ENCODE measurements around the gene AQP3.

Gene AQP3

DNA sequence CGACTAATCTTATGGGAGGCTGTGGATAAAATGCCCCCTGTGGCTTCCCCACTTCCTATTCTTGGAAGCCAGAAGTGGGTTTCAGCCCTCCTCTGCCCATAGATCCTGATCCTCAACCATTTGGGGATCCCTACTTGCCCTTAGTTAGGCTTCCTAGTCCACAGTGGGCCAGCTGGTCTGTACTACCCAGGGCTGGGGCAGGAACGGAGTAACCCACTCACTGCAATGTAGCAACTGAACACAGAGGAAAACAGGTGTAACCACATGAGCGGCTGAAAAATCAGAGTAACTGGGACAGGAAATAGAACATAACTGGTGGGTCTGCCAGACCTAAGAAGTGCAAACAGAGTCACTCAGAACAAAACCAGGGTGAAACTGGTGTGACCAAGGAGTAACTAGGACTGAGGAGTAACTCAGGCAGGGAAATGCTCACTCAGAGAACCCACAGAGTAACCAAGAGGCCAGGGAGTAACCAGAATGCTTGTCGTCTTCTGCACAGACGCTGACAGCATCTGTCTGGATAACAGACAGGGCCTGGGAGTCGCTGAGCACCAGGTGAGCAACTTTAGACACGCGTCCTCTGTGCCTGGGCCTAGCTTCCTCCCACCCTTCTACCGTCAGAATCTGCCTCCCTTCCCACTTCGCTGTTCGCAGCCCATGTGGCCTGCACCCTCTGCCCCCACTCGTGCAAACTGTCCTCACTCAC lies 1.0 kb downstream of the AQP3 start:
- Histone ChIP-seq H3K27me3 (ENCODE audit: control insufficient read depth, insufficient read depth, low read length) (peaks cover 33% of the 10 kb centered on the region), H3K4me3 (ENCODE audit: low read depth, low read length) (peak overlapping the region; percentile 64), H3K9me3 (ENCODE audit: control insufficient read depth, insufficient read depth, low read length) (no peaks in the 10 kb centered on the region), H3K4me1 (ENCODE audit: control insufficient read depth, insufficient read depth, low read length) (peaks cover 3% of the 10 kb centered on the region), H3K36me3 (ENCODE audit: control insufficient read depth, insufficient read depth, low read length) (no peaks in the 10 kb centered on the region), H3K9ac (ENCODE audit: low read depth, low read length) (no peak overlapping the region)

DNA sequence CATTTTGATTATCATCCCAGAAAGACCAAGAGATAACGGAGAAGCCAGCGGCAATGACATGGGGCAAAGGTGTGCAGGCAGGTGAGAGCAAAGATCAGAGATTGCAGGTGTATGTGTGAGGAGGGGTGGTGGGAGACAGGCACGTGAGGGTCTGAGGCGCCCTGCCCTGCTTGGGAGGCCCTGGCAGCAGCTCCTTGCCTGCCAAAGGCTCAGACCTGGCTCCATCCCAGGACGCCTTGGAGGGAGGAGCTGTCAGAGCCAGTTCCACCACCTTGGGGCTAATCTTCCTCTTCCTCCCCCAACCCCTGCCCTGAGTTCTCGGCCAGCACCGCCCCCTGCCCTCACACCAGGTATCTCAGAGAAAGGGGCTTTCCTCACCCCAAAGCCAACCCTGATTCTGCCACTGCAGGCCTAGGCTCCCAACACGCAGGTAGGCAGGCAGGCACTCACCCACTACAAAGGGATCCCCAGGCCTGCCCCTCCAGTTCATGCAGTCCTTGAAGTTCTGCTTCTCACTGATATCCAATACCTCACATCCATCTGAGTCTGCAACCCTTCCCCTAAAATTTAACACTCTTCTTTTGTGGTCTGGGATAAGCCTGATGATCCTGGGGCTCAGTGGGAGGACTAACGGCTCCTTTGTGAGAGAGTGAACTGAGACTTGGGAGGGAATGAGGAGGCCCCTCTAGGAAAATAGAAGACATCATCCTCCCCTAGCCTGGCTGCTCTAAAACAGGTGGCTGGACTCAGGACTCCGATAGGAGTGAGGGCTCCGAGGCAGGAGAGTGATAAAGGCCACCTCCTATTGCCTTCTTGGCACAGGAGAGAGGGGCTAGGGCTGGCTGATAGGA lies 1.8 kb downstream of the AQP3 start:
- H3K4me3 ChIP-seq (ENCODE audit: low read depth, low read length), result no peak overlapping the region
- peaks cover 3% of the 10 kb centered on the region for H3K4me1 ChIP-seq (ENCODE audit: control insufficient read depth, insufficient read depth, low read length)

DNA sequence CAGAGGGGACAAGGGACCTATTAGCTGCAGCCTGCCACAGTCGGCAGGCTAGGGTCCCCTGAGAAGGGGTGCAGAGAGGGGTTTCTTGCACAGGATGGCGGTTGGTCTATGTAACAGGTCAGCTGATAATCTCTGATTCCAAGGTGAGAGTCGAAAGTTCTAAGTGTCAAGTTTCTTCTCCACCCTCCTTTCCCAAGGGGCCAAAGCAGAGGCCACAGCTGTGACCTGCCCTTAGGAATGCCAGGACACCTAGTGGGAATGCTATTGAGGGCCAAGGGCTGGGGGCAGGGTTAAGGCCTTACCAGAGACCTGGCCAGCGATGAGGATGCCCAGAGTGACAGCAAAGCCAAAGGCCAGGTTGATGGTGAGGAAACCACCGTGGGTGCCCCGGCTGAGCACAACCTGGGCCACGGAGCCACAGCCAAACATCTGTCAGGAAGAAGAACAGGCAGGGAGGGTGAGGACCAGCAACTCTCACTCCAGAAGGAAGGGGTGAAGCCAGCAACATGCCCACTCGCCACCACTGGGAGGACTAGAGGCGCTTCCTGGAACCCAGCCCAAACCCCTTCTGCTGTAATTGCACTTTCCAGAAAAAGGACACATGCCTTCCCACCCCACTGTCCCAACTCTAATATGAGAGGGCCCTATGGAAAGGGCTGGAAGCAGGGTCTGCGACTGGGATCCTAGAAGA lies 3.8 kb downstream of the AQP3 start:
- Histone ChIP-seq H3K36me3 (ENCODE audit: control insufficient read depth, insufficient read depth, low read length) (no peaks in the 10 kb centered on the region), H3K4me1 (ENCODE audit: control insufficient read depth, insufficient read depth, low read length) (peaks cover 3% of the 10 kb centered on the region), H3K9ac (ENCODE audit: low read depth, low read length) (no peak overlapping the region)

More for the DNA sequence above, 1.8 kb downstream of the AQP3 start:
- Histone ChIP-seq H3K36me3 (ENCODE audit: control insufficient read depth, insufficient read depth, low read length) (no peaks in the 10 kb centered on the region), H3K27me3 (ENCODE audit: control insufficient read depth, insufficient read depth, low read length) (peaks cover 33% of the 10 kb centered on the region), H3K9me3 (ENCODE audit: control insufficient read depth, insufficient read depth, low read length) (no peaks in the 10 kb centered on the region), H3K9ac (ENCODE audit: low read depth, low read length) (no peak overlapping the region)

DNA sequence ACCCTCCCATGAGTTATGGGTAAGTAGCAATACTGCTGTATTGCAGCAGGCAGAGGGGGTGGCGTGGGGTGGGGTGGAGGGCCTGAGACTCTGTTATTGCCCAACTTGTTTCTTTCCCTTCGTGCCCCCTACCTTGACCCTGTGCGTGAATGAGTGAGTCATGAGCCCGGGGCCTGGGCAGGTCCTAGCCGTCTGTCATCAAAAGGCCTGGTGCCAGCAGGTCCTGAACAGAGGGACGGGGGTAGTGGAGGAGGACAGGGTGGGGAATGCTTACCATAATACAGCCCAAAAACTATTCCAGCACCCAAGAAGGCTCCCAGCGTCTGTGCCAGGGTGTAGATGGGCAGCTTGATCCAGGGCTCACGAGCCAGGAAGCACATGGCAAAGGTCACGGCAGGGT lies 4.3 kb downstream of the AQP3 start:
- H3K4me1 ChIP-seq (ENCODE audit: control insufficient read depth, insufficient read depth, low read length), result peaks cover 2% of the 10 kb centered on the region
- H3K36me3 ChIP-seq (ENCODE audit: control insufficient read depth, insufficient read depth, low read length), result no peaks in the 10 kb centered on the region
- H3K4me3 ChIP-seq (ENCODE audit: low read depth, low read length), result no peak overlapping the region
- no peaks in the 10 kb centered on the region for H3K9me3 ChIP-seq (ENCODE audit: control insufficient read depth, insufficient read depth, low read length)
- H3K27me3 ChIP-seq (ENCODE audit: control insufficient read depth, insufficient read depth, low read length), result peaks cover 22% of the 10 kb centered on the region
- H3K9ac ChIP-seq (ENCODE audit: low read depth, low read length), result no peak overlapping the region

More for the DNA sequence above, 3.8 kb downstream of the AQP3 start:
- Histone ChIP-seq H3K9me3 (ENCODE audit: control insufficient read depth, insufficient read depth, low read length) (no peaks in the 10 kb centered on the region), H3K27me3 (ENCODE audit: control insufficient read depth, insufficient read depth, low read length) (peaks cover 28% of the 10 kb centered on the region), H3K4me3 (ENCODE audit: low read depth, low read length) (no peak overlapping the region)

DNA sequence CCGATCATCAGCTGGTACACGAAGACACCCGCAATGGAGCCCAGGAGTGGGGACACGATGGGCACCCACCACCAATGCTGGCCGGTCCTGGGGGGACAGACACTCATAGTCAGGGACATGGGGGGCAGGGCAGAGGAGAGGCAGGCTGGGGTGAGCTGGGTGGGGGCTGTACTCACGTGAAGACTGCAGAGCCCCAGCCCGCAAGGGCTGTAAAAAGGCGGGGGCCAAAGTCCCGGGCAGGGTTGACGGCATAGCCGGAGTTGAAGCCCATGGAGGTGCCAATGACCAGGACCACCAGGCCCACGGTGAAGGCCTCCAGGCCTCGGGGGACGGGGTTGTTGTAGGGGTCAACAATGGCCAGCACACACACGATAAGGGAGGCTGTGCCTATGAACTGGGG lies 5.3 kb downstream of the AQP3 start:
- Histone ChIP-seq H3K36me3 (ENCODE audit: control insufficient read depth, insufficient read depth, low read length) (no peaks in the 10 kb centered on the region), H3K4me1 (ENCODE audit: control insufficient read depth, insufficient read depth, low read length) (no peaks in the 10 kb centered on the region), H3K9me3 (ENCODE audit: control insufficient read depth, insufficient read depth, low read length) (no peaks in the 10 kb centered on the region), H3K27me3 (ENCODE audit: control insufficient read depth, insufficient read depth, low read length) (peaks cover 16% of the 10 kb centered on the region), H3K9ac (ENCODE audit: low read depth, low read length) (no peak overlapping the region), H3K4me3 (ENCODE audit: low read depth, low read length) (no peak overlapping the region)

DNA sequence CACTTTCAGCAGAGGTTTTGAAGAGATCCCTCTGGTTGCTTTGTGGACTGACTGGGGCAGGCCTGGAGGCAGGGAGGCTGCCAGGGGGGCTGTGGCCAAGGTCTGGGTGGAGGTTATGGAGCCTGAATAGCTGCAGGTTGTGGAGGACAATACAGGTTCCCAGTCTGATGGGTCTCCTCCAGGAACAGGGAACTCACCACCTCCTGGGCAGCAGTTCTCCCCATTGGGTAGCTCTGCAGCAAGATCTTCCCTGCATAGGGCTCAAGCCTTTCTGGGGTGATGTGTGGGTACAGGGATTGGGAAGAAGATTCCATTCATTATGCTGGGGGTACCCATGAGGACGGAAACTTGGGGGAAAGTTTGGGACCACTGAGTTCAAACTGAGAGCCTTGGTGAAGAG lies 6.8 kb downstream of the AQP3 start:
- Histone ChIP-seq H3K36me3 (ENCODE audit: control insufficient read depth, insufficient read depth, low read length) (no peaks in the 10 kb centered on the region), H3K27me3 (ENCODE audit: control insufficient read depth, insufficient read depth, low read length) (peaks cover 3% of the 10 kb centered on the region), H3K9me3 (ENCODE audit: control insufficient read depth, insufficient read depth, low read length) (no peaks in the 10 kb centered on the region), H3K4me1 (ENCODE audit: control insufficient read depth, insufficient read depth, low read length) (no peaks in the 10 kb centered on the region), H3K4me3 (ENCODE audit: low read depth, low read length) (no peak overlapping the region), H3K9ac (ENCODE audit: low read depth, low read length) (no peak overlapping the region)

DNA sequence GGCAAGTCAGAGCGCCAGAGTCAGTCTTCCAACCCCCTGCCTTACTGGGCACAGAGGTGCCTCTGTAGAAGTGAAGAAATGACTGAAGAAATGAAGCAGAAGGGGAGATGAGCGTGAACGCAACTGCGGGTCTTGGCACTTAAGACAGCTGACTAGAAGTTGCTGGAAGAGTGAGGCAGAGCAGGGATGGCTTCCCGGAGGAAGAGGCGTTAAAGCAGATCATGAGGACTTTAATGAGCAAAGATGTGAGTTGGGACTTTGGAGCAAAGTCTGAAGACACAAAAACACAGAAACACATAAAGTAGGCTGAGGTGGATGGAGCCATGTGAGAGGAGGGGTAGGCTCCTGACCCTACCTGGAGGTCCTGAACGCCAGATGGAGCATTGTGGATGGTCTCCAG lies 7.2 kb downstream of the AQP3 start:
- Histone ChIP-seq H3K27me3 (ENCODE audit: control insufficient read depth, insufficient read depth, low read length) (peaks cover 2% of the 10 kb centered on the region), H3K4me3 (ENCODE audit: low read depth, low read length) (no peak overlapping the region), H3K36me3 (ENCODE audit: control insufficient read depth, insufficient read depth, low read length) (no peaks in the 10 kb centered on the region), H3K9me3 (ENCODE audit: control insufficient read depth, insufficient read depth, low read length) (no peaks in the 10 kb centered on the region), H3K9ac (ENCODE audit: low read depth, low read length) (no peak overlapping the region), H3K4me1 (ENCODE audit: control insufficient read depth, insufficient read depth, low read length) (no peaks in the 10 kb centered on the region)

DNA sequence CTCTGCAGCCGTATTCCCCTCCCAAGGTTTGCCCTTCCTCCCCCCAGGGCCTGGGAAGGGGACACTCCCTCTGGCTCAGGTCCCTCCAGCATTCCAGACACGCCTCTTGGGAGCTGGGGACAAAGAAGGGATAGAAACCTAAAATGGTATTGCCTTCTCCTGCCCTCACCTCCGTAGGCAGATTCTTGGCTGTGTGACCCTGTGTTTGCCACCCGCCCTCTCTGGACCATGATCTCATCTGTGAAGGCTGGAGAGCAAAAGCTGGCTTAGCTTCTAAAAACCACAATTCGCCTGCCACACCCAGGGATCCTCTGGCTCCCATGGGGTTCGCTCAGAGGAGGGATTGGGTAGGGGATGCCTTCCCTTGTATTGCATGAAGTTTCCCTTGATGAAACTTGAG lies 7.7 kb downstream of the AQP3 start:
- Histone ChIP-seq H3K9me3 (ENCODE audit: control insufficient read depth, insufficient read depth, low read length) (no peaks in the 10 kb centered on the region), H3K27me3 (ENCODE audit: control insufficient read depth, insufficient read depth, low read length) (no peaks in the 10 kb centered on the region), H3K4me3 (ENCODE audit: low read depth, low read length) (no peak overlapping the region), H3K36me3 (ENCODE audit: control insufficient read depth, insufficient read depth, low read length) (no peaks in the 10 kb centered on the region), H3K4me1 (ENCODE audit: control insufficient read depth, insufficient read depth, low read length) (no peaks in the 10 kb centered on the region), H3K9ac (ENCODE audit: low read depth, low read length) (no peak overlapping the region)

DNA sequence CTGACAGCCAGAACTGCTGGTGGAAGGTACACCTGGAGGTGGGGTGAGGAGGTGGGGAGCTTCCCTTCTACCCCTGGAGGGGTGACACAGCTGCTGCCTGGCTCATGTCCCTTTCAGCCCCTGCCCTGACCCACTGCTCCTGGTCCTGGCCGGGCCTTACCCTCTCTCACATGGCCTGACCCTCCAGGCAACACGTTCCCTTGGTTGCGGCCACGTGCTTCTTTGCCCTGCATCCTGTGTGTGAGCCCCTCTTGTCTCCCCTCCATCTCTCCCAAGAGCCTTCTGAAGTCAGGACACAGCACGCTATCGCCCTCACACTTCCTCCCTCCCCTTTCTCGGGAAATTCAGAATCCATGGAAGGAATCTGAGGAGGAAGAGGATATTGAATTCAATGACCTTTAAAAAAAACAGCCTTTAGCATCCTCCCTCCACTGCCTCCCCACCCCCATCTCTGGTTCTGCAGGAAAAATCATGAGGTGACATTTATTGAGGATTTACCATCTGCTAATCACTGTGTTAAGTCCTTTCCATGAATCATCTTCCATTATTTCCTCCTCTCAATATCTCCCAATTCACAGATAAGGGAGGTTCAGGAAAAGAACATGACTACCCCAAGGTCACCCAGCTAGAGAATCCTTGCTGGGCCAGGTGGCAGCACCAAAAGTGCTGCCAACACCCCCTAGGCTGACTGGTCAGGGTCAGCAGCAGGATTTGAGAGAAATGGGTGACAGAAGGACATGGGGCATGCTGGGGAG lies 8.3 kb downstream of the AQP3 start:
- no peaks in the 10 kb centered on the region for H3K9me3 ChIP-seq (ENCODE audit: control insufficient read depth, insufficient read depth, low read length)
- H3K36me3 ChIP-seq (ENCODE audit: control insufficient read depth, insufficient read depth, low read length), result no peaks in the 10 kb centered on the region
- H3K4me1 ChIP-seq (ENCODE audit: control insufficient read depth, insufficient read depth, low read length), result no peaks in the 10 kb centered on the region
- no peaks in the 10 kb centered on the region for H3K27me3 ChIP-seq (ENCODE audit: control insufficient read depth, insufficient read depth, low read length)
- H3K9ac ChIP-seq (ENCODE audit: low read depth, low read length), result no peak overlapping the region
- H3K4me3 ChIP-seq (ENCODE audit: low read depth, low read length), result no peak overlapping the region

DNA sequence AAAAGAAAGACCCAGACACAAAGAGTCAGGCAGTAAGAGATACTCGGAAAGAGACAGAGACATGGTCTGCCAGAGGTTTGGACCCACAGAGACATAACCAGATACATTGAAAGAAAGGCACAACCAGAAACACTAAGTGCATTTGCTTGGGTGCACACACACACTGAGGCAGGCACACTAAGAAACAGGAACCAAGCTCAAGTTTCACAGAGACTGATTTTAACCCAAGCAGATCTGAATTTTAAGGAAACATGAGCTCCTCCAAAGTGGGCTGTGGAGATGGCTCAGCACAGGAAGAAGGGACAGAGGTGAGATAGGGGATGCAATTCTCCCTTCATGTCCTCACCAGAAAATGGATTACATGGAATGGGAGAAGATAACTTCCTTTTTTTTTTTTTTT lies 9.5 kb downstream of the AQP3 start:
- no peaks in the 10 kb centered on the region for H3K4me1 ChIP-seq (ENCODE audit: control insufficient read depth, insufficient read depth, low read length)

DNA sequence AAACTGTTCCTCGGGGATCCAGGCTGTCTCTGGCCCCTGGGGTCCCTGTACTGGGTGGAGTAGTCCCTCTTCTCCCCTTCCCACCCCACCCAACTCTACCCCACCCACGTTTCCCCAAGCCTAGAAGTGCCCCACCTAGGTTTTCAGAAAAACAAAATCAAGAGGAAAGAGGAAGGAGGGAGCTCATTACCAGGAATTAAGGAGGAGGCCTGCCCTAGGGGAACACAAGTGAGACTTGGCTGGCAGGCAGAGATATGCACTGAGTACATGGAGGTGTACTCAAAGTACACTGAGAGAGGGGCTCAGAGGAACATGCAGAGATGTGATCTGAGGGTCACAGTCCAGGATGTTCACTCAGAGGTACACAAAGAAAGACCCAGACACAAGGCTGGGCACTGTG lies 10.2 kb downstream of the AQP3 start:
- Histone ChIP-seq H3K36me3 (ENCODE audit: control insufficient read depth, insufficient read depth, low read length) (no peaks in the 10 kb centered on the region), H3K27me3 (ENCODE audit: control insufficient read depth, insufficient read depth, low read length) (no peaks in the 10 kb centered on the region), H3K4me3 (ENCODE audit: low read depth, low read length) (no peak overlapping the region), H3K9me3 (ENCODE audit: control insufficient read depth, insufficient read depth, low read length) (no peaks in the 10 kb centered on the region), H3K4me1 (ENCODE audit: control insufficient read depth, insufficient read depth, low read length) (no peaks in the 10 kb centered on the region), H3K9ac (ENCODE audit: low read depth, low read length) (no peak overlapping the region)

More for the DNA sequence above, 9.5 kb downstream of the AQP3 start:
- Histone ChIP-seq H3K27me3 (ENCODE audit: control insufficient read depth, insufficient read depth, low read length) (no peaks in the 10 kb centered on the region), H3K9ac (ENCODE audit: low read depth, low read length) (no peak overlapping the region), H3K4me3 (ENCODE audit: low read depth, low read length) (no peak overlapping the region), H3K36me3 (ENCODE audit: control insufficient read depth, insufficient read depth, low read length) (no peaks in the 10 kb centered on the region), H3K9me3 (ENCODE audit: control insufficient read depth, insufficient read depth, low read length) (no peaks in the 10 kb centered on the region)

Measured in iPS-15b (cell line).